8988T (cell line): ENCODE data around the gene JAG2.

ENCODE experiments used
- DNase-seq: peaks from one replicate; pipeline ENCODE4 v3.0.0; 2011

Gene JAG2

DNA sequence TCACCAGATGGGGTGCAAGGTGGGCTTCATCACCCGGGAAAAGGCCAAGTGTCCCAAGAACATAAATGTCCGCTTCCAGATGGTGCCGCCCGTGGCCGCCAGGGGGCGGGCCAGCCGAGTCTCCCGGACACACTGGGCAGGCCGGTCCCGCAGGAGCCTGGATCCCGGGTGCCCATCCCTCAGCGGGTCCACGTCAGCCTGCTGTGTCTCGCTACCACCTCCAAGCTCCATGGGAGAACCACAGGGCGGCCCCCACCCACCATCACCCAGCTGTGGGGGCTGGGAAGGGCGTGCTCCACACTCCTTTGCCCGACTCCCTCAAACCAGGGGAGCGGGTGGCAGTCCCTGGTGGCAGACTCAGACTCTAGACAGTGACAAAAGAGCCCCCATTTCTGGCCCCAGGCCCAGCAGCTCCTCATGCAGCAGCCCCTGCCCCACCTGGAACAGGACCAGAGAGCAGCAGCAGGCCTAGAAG is 34.5 kb upstream of the JAG2 start:
- DNase-seq = peak; percentile 95

DNA sequence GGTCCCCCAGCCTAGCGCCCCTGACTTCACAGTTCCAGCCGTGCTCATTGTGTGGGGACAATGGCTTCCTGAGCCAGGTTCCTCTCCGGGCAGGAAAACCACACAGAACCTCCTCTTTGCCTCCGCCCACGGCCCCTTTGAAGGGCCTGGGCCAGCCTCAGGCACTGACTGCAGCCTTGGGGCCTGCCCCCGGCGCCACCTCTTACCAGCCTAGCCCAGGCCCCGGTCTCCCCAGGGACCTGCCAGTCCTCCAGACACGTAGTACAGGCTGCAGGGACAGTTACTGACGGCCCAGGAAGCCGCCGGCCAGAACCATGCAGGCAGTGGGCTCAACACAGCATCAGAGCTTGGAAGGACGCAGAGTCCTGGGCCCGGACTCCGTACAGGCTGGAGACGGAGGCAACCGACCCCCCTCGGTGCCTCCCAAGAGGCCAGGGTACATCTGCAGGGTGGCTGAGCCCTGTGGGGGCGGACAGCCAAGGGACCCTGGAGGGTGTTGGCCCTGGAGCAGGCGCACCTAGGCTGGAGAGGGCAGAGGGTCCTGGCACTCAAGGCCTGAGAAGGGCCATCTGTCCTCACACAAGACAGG is 33.4 kb upstream of the JAG2 start:
- no peak for DNase-seq

DNA sequence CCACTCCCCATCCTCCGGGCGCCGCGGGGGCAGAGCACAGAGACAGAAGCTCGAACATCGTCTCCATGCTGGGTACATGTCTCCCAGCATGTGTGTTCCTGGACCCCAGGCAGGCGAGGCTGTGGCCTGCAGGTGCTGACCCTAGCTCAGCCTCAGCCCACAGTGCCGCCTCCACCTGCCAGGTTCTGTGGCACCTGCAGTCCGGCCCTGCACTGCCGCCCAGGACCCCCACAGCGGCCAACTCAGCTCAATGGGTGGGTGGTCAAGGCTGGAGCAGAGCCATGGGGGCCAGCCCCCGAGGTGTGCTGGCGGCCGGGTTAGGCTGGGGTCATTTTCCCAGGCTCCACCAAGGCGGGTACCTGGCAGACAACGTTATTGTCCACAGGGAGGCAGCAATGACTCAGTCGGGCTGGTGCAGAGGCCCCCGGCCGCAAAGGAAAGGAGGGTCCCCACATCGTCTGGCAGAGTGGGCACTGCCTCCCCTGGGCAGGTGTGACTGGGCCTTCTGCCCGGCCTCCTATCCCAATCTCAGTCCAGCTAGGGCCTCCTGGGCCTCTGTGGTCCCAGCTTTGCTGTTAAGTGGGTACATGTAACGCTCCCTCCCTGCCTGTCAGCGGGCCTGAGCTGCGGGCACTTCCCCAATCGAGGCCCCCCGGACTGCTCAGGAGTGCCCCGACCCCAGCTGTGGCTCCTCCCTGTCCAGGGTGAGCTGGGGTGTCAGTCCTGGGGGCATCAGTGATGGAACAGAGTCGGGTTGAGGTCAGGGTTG is 32.8 kb upstream of the JAG2 start:
- no peak for DNase-seq

DNA sequence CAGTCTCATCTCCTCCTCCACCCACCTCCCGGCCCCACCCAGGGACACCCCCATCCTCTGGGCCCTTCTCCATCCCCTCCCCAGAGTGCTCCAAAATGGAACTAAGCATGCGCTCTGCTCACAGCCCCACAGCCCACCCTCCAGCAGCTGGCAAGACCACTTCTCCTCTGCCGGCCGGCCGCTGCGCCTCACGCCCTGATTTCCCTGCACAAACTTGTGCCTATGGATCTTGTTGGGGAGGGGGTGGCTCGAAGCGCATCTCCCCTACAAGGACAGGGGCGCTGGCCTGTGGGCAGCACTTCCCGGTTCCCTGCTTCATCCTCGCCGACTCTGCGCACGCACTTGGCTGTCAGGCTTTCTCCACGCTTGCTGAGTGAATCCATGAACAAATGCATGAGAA is 32.1 kb upstream of the JAG2 start:
- DNase-seq = no peak

DNA sequence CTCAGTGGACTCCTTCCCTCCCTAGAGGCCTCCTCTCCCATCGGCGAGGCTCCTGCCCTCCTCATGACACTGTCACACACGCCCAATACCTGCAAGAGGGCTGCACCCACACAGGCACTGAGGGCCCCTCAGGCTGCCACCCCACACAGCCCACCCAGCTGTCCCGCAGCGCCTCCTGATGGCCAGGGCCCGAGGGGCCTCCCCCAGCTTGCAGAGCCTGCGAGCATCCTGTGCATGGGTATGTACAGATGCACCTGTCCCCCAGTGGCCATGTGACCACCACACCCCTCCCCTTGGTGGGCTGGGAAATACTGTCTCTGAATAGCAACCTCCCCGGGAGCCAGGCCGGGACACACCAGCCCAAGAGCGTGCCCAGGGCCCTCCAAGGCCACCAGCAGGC is 31.5 kb upstream of the JAG2 start:
- no peak for DNase-seq

DNA sequence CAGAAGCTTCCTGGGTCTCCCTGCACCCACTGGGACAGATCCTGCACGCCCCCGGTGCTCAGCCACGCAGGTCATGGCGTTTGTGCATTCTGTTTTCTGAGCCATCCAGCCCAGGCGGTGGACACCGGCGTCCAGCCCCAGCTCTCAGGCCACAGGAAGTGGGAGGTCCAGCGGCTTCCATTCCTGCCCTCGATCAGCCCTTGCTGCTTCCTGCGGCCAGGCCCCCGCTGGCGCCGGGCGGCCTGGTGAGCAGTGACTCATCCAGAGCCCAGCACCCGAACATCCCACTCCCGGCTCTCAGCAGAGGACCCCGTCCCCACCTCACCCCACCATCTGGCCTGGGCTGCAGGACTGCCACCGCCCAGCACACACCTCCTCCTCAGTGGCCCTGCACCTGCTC is 30.5 kb upstream of the JAG2 start:
- DNase-seq = no peak

DNA sequence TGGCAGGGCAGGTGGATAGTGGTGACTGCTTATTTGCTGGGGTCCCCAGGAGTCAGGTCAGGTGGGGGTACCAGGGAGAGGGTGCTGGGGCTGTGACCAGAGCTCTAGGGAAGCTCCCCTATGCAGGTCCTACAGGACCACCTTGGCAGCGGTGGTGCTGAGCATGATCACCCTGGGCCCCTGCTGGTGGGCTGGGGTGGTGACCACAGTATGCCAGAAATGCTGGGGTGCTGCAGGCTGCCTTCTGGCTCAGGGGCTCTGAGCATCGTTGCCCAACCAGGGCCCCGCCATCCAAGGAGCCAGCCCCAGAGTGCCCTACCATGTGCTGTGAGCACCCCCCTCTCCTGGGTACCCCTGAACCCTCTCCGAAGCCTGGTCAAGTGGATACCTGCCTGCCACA is 30.0 kb upstream of the JAG2 start:
- no peak for DNase-seq

DNA sequence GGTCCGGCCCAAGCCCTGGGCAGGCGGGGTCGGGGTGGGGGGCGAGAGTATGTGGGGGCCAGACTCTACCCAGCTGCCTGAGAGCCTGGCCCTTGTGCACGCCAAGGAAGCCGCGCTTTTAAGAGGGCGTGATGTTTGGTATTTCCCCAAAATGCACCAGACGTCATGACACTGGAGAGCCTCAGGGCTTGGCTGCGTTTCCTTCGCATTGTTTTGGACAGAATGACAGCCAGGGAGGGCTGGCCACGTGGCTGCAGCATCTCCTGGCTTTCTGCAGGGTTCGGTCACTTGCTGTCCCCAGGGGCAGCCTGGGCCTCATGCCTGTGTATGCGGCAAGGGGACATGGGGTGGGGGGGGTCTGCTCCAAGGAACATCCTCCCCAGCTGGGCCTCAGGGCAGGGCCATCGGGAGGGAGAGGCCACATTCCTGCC is 28.6 kb upstream of the JAG2 start:
- no peak for DNase-seq

DNA sequence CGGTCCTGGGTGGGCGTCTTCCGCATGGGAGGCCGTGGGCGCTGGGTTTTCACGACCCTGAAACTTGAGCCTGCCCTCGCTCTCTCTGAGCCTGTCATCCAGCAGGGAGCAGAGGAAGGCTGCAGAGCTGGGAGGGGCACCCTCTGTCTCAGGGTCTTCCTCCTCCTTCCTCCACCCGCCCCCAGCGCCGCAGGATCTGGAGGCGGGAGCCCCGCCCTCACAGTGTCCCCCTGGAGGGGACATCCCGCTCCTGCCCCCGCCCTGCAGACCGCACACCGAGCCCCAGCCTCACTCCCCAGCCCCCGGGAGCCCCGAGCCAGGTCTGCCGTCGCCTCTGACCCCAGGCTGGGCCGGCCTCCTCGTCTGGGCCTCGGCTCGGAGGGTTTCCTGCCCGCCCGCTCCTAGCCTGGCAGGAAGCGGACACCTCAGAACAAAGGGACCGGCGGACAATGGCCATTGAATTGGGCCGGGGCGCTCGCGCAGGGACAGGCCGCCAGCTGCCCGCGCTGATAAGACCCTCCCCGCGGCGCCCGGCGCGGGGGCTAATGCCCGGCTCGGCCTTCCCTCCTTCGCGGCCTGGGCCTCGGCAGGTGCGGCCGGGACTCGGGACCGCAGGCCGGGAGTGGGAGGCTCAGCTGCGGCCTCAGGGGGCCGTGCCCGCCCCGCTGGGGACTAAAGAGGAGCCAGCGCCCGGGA is 27.8 kb upstream of the JAG2 start:
- no peak for DNase-seq

DNA sequence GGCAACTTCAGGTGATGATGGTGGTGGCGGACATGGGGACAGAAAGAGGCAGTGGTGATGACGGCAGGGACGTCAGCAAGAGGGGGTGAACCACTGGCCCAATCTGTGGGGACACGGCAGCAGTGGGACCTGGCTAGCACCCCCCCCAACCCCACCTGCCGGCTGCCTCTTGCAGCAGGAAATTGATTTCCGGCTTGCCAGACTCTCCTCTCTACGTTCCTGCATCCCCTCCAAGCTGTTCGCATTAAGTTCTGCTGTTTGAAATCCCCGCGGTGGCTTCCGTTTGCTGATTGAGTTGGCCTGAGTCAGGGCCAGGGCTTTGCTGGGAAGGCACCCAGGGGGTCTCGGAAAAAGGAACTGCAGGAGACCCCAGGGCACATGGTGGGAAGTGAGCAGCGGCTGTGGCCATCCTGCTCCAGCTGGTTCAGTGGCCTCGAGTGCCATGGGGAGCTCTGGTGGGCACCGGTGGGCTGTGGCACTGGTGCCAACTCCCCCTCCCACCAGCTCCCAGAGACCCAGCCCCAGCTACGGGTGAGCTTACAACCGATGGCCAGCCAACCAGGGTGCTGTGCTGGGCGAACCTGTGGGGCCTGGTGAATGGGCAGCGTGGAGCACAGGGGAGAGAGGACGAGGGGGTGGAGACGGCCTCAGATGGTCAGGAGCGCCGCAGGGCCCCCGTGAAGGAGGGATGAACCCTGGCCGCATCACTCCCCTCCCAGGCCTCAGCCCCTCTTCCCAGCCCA is 27.1 kb upstream of the JAG2 start:
- DNase-seq = no peak

DNA sequence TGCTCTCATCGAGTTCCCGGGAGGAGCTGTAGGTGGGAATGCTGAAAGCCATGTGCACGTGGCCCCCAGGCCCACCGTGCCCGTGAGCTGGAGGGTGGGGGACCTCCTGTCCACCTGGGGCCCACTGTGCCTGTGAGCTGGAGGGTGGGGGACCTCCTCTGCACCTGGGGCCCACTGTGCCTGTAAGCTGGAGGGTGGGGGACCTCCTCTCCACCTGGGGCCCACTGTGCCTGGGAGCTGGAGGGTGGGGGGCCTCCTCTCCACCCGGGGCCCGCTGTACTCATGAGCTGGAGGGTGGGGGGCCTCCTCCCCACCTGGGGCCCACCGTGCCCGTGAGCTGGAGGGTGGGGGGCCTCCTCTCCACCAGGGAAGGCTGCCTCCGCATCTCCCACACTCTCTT is 26.5 kb upstream of the JAG2 start:
- DNase-seq = no peak

DNA sequence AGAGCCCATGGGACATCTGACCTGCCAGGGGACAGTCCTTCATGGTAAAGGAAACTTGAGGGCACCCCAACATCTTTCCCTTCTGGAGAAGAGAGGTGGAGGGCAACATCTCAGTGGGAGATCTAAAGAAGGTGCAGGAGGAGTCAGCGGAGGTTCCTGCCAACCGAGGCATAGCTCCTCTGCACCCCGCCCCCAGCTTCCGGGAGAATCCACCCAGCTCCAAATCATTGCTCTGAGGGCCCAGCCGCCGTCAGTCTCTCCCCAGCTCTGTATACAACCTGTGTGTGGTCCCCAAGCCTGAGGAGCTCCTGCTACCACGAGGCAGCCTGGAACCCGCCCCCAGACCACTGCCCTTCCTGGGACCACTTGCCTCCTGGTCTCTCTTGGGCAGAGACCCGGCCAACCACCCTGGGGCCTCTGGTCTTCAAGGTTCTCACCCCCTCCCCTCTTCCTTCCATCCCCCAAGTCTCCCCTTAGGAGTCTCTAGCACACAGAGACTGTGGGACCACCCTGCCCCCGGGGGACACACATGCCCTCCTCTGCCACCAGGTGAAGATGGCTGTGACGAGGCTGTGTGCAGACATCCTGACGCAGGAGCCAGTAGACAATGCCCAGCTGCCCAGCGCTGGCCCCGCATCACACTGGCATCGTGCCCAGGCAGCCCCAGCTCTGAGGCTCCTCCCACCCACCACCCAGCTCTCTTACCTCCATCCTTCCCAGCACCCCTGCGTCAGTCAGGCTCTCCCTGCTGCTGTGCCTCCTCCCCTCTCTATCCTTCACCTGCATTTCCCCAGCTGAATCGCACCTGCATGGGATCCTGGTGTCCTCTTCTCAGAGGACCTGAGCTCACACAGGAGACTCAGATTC is 25.6 kb upstream of the JAG2 start:
- no peak for DNase-seq

DNA sequence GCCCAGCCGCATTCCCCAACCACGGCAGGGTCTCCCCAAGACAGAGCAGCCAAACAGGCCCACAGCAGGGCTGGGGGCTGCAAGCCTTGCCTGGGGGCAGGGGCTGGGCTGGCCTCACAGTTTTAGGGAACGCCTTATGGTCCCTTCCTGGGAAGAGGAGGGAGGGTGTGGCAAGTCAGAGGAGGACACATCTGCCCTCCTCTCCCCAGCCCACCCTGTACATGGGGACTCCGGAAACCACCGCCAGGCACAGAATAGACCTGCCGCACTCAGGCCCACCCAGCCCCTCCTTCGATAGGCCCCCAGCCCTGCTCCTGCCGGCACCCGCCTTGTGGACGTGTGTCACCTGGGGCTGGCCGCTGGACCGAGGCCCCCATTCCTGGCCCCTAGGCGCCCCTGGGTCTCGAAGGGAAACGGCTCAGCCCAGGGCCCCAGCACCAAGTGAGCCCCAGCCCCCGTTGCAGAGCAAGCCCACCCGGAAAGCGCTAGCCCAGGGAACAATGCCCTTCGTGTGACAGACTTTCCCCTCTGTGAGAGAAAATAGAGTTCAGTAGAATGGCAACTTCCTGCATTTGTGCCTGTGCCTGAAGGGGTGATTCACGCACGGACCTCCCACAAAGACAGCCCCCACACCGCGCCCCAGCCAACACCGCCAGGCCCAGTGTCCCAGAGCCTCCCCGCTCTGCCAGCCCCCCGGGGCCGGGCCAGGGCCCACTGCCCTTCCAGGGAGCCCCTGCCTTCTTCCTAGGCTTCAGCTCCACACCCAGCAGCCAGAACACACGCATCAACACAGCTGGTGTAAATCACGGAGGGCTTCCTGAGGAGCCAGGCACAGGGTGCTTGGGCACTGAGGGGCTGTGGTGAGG is 24.5 kb upstream of the JAG2 start:
- no peak for DNase-seq

DNA sequence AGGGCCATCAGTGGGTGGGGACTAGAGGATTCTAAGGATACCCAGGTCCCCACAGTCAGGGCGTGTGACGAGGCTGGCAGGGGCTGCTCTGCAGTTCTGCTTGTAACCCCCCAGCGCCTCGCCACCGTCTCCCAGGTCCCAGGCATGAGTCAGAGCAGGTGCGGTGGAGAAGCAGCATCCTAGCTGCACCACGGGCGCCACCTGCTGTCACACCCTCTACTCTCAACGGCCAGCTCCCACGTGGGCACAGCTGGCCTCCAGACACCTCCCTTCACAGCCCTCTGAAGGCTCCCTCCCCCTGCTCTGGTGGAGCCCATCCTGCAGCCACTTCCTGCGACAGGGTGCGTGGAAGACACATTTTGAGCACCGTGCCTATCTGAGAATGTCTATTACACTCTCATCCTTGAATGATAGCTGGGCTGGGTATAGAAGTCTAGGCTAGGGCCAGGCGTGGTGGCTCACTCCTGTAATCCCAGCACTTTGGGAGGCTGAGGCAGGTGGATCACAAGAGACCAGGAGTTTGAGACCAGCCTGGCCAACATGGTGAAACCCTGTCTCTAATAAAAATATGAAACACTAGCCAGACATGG is 19.5 kb upstream of the JAG2 start:
- DNase-seq = no peak

DNA sequence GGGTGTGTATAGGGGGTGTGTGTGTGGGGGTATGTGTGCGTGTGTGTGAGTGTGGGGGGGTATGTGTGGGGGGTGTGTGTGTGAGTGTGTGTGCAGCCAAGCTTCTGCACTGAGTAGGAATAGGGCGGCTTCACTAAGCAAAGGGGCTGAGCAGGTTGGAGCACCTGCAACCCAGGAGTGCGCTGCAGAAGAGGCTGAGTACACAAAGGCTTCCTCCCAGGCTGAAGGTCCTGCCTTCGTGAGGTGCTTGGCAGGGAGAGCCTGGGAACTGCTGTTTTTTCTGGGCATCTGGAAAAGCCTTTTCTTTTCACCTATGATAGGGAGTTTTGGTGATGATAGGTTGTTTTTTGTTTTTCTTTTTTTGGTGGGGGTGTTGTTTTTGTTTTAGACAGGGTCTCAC is 18.5 kb upstream of the JAG2 start:
- DNase-seq = no peak

DNA sequence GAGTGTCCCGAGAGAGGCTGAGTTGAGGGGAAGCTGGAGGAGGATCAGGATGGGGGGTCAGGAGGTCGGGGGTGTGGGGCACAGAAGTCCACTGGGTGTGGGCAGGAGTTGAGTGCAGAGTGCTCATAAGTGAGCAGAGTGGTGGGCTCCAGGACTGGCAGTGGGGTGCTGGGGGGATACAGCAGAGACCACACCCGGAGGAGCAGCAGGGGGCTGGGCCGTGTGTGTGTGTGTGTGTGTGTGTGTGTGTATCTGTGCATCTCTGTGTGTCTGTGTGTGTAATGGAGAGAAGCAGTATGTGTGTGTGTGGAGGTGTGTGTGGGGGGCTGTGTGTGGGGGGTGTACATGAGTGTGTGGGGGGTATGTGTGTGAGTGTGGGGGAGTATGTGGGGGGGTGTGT is 17.4 kb upstream of the JAG2 start:
- no peak for DNase-seq

DNA sequence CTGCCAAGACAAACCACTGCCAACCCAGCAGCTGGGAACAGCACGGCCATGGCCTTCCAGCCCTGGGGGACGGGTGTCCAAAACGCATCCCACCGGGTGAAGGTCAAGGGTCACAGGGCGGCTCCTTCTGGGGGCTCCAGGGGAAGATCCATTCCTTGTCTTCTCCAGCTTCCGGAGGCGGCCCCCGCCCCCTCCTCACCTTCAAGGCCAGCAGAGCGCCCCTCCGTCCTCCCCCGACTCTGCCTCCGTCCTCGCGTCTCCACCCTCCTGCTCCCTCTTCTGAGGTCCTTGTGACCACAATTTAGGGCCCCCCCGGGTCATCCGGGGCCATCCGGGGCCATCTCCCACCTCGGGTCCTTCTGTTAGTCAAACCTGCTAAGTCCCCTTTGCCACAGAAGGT is 16.4 kb upstream of the JAG2 start:
- DNase-seq = no peak

DNA sequence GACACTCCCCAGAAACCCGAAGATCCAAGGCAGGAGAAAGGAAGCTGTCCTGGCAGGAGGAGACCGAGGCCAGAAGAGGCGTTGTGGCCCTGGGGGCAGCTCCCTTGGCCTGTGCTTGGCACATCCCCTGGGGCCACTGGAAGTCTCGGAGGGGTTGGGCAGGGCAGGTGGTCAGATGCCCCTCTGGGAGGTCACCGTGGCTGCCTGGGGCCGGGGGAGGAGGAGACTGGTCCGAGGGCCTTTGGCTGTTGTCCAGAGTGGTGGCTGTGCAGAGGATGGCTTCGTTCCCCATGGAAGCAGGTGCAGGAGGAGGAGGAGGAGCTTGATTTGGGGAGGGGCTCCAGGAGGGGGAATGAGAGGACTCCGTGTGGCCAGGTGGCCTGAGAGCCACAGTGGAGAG is 15.9 kb upstream of the JAG2 start:
- no peak for DNase-seq

DNA sequence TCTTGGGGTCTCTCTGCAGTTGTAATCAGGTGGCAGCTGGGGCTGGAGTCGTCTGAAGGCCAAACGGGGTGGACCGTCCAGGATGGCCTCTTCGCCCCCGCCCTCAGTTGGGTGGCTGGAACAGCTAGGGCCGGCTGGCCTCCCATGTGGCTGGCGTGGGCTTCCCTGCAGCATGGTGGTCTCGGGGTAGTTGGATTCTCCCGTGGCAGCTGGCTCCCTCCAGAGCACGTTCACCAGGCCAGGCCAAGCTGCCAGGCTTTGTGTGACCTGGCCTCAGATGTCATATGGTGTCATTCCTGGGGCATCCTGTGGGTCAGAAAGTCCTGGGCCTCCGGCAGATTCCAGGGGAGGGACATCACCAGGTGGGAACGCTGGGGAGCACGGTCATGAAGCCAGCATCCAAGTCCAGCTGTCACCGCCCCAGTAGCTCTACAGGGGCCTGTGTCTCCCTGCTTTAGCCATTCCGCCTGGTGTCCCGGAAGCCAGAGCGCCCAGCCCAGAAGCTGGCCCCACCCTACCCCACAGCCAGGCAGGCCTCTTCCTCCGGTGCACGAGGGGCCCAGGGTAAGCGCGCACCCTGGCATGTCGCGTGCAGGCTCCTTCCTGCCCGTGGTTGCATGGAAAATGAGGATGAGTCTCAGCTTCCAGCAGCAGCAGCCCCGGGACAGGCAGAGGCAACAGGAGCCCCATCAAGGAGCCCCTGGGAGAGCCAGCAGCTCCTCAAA is 13.9 kb upstream of the JAG2 start:
- DNase-seq = no peak

DNA sequence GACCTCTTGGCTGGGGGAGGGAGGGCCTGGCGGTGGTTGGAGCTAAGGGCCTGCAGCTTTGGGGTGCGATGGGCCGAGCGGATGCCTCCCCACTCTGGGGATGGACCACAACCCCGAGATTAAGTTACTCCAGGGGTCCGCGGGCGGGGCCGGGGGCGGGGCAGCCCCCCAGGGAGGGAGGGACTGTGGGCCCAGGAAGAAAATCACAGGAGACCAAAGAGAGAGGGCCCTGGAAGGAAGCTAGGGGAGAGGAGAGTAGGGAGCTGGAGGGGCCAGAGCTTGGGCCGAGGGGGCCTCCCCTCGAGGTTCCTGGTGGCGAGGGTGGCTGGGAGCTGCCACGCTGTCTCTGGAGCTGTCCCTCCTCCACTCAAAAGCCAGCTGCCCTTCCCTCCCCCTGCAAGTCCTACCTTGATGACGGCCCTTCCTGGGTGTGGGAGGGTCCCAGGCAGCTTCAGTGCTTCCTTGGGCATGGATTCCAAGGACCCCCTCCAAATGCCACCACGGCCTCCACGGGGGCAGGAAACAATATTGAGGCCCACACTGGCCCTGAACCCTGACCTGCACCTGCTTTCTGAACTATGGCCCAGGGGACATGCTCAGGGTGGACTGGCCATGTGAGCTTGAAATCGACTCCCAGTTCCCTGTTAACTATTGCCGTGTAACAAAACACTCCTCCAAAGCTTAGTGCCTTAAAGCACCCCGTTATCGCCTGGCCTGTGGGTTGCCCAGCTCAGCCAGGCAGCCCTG is 13.1 kb upstream of the JAG2 start:
- DNase-seq = no peak
